ENCODE results near the gene RETREG3.

RETREG3 gene

GRCh38 chr17:42538482-42538881, 70.7 kb downstream of the RETREG3 start:
- no peak overlapping the region for H3K4me3 ChIP-seq (ENCODE audit: low read depth, low read length)
- no peak for TF ChIP-seq CTCF (IDR thresholded peaks at IDR 0.05; ENCODE audit: borderline replicate concordance, insufficient read depth, low read depth, low read length)

- TF ChIP-seq CTCF (IDR thresholded peaks at IDR 0.05; ENCODE audit: borderline replicate concordance, insufficient read depth, low read depth, low read length) = no peak
- H3K4me3 ChIP-seq (ENCODE audit: low read depth, low read length) = no peak overlapping the region
Observed at GRCh38 chr17:42537826-42538451, 71.2 kb downstream of the RETREG3 start.

GRCh38 chr17:42537156-42537805, 71.9 kb downstream of the RETREG3 start:
- H3K4me3 ChIP-seq (ENCODE audit: low read depth, low read length) = peak overlapping the region; percentile 52
- no peak for TF ChIP-seq CTCF (IDR thresholded peaks at IDR 0.05; ENCODE audit: borderline replicate concordance, insufficient read depth, low read depth, low read length)

GRCh38 chr17:42536372-42537155, 72.6 kb downstream of the RETREG3 start:
- no peak for TF ChIP-seq CTCF (IDR thresholded peaks at IDR 0.05; ENCODE audit: borderline replicate concordance, insufficient read depth, low read depth, low read length)
- H3K4me3 ChIP-seq (ENCODE audit: low read depth, low read length) = peak overlapping the region; percentile 52

- TF ChIP-seq CTCF (IDR thresholded peaks at IDR 0.05; ENCODE audit: borderline replicate concordance, insufficient read depth, low read depth, low read length) = no peak
Observed at GRCh38 chr17:42536048-42536371, 73.2 kb downstream of the RETREG3 start, which contains the start of gene NAGLU. Gene NAGLU, plus strand, starts transcription at chr17:42536241. Its CDS starts 32 bp downstream, at chr17:42536273.

DNA sequence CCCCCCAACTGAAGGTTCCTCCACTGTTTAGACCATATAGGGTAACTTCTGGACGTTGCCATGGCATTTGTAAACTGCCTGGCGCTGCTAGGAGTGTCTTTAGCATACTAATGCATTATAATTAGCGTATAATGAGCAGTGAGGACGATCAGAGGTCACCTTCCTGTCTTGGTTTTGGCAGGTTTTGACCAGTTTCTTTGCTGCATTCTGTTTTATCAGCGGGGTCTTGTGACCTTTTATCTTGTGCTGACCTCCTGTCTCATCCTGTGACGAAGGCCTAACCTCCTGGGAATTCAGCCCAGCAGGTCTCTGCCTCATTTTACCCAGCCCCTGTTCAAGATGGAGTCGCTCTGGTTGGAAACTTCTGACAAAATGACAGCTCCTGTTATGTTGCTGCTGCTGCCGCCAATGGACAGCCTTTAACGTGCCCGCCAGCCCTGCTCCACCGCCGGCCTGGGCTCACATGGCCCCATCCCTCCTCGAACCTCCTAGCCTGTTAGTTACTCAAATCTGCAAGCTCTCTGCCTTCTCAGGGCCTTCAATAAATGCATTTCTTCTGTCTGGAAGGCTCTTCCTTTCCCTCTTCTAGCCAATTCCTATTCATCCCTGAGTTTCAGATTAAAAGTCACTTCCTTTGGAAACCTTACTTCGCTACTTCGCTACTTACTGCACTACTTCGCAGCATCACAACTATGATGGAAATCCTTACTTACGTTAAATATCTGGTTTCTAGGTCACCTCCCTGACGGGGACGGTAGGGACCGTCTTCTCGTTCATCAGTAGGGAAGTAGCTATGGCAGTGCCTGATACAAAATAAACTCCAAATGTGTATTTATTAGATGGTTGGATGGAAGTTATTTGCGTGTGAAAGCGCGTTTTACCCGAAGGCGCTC, 73.8 kb downstream of the RETREG3 start:
- H3K4me3 ChIP-seq (ENCODE audit: low read depth, low read length) = peak overlapping the region; percentile 52
- no peak for TF ChIP-seq CTCF (IDR thresholded peaks at IDR 0.05; ENCODE audit: borderline replicate concordance, insufficient read depth, low read depth, low read length)

More at GRCh38 chr17:42536048-42536371, 73.2 kb downstream of the RETREG3 start, which contains the start of gene NAGLU:
- peak within 1 kb of the TSS; percentile 52 for H3K4me3 ChIP-seq (ENCODE audit: low read depth, low read length)

All from GM12875 (cell line).